Measurements from ENCODE around the gene SNCAIP. TPM values are rescaled to one million over a fixed set of nuclear protein-coding genes. Genes with fewer than 3 reads are reported as not detected.

Gene SNCAIP
- total and polyA plus RNA-seq, 9 donors = 5.3 to 13.2 (median 8.9) TPM

DNA sequence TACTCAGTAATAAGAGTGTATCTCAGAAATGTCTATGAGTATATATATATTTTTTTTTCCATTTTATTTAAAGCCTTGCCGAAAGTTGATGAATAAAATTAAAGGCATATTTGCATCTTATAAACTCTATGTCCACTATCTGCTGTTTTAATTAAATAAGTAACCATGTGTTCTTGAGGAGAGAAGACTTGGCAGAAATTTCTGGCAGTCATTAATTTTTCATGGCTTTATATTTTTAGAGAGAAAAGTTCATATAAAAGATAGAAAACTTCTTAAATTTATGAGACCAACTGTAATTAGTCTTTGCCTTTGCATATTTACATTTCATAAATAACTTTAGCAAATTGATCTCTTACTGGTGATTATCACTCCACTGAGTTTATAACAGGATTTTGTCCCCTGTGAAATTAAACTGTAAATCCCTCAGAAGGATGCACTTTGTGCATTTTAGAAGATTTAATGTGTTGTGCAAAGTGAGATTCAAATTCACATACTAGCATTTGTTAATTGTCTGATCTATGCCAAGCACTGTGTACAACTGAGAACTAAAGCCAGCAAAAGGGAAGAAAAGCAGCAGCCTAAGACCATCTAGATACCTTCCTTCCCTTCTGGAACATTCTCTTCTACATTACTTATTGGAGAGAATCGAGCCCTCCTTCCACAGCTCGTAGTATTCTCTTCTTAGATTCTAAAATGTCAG is 108.7 kb downstream of the SNCAIP start:
- no CpG with 5 or more reads among the region's 3 CpGs for WGBS (ENCODE audit: insufficient coverage)
- H3K4me1 ChIP-seq (ENCODE audit: control insufficient read depth, insufficient read depth, low read length) = peaks cover 6% of the 10 kb centered on the region
- no peaks in the 10 kb centered on the region for H3K36me3 ChIP-seq (ENCODE audit: control insufficient read depth, insufficient read depth, low read length)
- H3K27me3 ChIP-seq (ENCODE audit: control insufficient read depth, insufficient read depth, low read length) = no peaks in the 10 kb centered on the region
- H3K27ac ChIP-seq (ENCODE audit: low read length) = no peak overlapping the region
- H3K4me3 ChIP-seq (ENCODE audit: low read length) = no peak overlapping the region
- peak; percentile 52 for DNase-seq
- no peaks in the 10 kb centered on the region for H3K9me3 ChIP-seq (replicated peaks; ENCODE audit: control insufficient read depth, low read depth, low read length)

- H3K9me3 ChIP-seq (replicated peaks; ENCODE audit: control insufficient read depth, low read depth, low read length) = no peaks in the 10 kb centered on the region
- no peak for DNase-seq
- H3K27me3 ChIP-seq (ENCODE audit: control insufficient read depth, insufficient read depth, low read length) = no peaks in the 10 kb centered on the region
- H3K4me1 ChIP-seq (ENCODE audit: control insufficient read depth, insufficient read depth, low read length) = peaks cover 6% of the 10 kb centered on the region
- H3K27ac ChIP-seq (ENCODE audit: low read length) = no peak overlapping the region
- H3K4me3 ChIP-seq (ENCODE audit: low read length) = no peak overlapping the region
- no peaks in the 10 kb centered on the region for H3K36me3 ChIP-seq (ENCODE audit: control insufficient read depth, insufficient read depth, low read length)
- 100% methylated on average over 1 of the region's 2 CpGs for WGBS (ENCODE audit: insufficient coverage)
These were observed 109.5 kb downstream of the SNCAIP start for GRCh38 chr5:122421374-122422079.

GRCh38 chr5:122423221-122423620 is 111.2 kb downstream of the SNCAIP start:
- no peak for DNase-seq
- H3K4me1 ChIP-seq (ENCODE audit: control insufficient read depth, insufficient read depth, low read length) = peaks cover 6% of the 10 kb centered on the region
- no peak overlapping the region for H3K4me3 ChIP-seq (ENCODE audit: low read length)
- H3K27ac ChIP-seq (ENCODE audit: low read length) = no peak overlapping the region
- H3K9me3 ChIP-seq (replicated peaks; ENCODE audit: control insufficient read depth, low read depth, low read length) = no peaks in the 10 kb centered on the region
- no peaks in the 10 kb centered on the region for H3K36me3 ChIP-seq (ENCODE audit: control insufficient read depth, insufficient read depth, low read length)
- WGBS (ENCODE audit: insufficient coverage) = 91% methylated on average over 3 of the region's 4 CpGs
- H3K27me3 ChIP-seq (ENCODE audit: control insufficient read depth, insufficient read depth, low read length) = no peaks in the 10 kb centered on the region

- peaks cover 4% of the 10 kb centered on the region for H3K4me1 ChIP-seq (ENCODE audit: control insufficient read depth, insufficient read depth, low read length)
- H3K4me3 ChIP-seq (ENCODE audit: low read length) = no peak overlapping the region
- peak; percentile 96 for DNase-seq
- H3K27me3 ChIP-seq (ENCODE audit: control insufficient read depth, insufficient read depth, low read length) = no peaks in the 10 kb centered on the region
- WGBS (ENCODE audit: insufficient coverage) = no CpG with 5 or more reads among the region's 1 CpG
- H3K27ac ChIP-seq (ENCODE audit: low read length) = peak overlapping the region; percentile 70
- no peaks in the 10 kb centered on the region for H3K9me3 ChIP-seq (replicated peaks; ENCODE audit: control insufficient read depth, low read depth, low read length)
- H3K36me3 ChIP-seq (ENCODE audit: control insufficient read depth, insufficient read depth, low read length) = no peaks in the 10 kb centered on the region
These were observed 112.1 kb downstream of the SNCAIP start for GRCh38 chr5:122424132-122424531.

- H3K27ac ChIP-seq (ENCODE audit: low read length) = no peak overlapping the region
- no peaks in the 10 kb centered on the region for H3K36me3 ChIP-seq (ENCODE audit: control insufficient read depth, insufficient read depth, low read length)
- no CpG with 5 or more reads among the region's 3 CpGs for WGBS (ENCODE audit: insufficient coverage)
- H3K9me3 ChIP-seq (replicated peaks; ENCODE audit: control insufficient read depth, low read depth, low read length) = no peaks in the 10 kb centered on the region
- peaks cover 3% of the 10 kb centered on the region for H3K4me1 ChIP-seq (ENCODE audit: control insufficient read depth, insufficient read depth, low read length)
- no peak overlapping the region for H3K4me3 ChIP-seq (ENCODE audit: low read length)
- no peak for DNase-seq
- H3K27me3 ChIP-seq (ENCODE audit: control insufficient read depth, insufficient read depth, low read length) = no peaks in the 10 kb centered on the region
These were observed 114.3 kb downstream of the SNCAIP start for GRCh38 chr5:122426301-122426700.

DNA sequence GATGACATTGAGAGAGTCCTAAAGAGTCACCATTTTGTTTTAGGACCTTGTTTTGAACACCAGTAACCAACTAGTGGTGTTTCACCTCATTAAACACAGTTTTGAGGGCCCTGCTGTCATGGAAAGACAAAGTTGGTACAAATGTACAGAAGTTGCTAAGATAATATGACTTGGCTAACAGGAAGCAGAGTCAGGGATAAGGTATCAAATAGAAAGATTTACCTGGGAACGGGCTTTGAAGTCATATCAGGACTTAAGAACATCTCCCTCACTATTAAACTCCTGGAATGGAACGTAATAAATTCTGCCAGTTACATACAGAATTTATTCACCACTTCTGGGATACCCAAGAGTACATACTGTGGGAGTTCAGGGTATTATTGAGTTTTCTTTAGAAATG is 115.6 kb downstream of the SNCAIP start:
- Histone ChIP-seq H3K4me3 (ENCODE audit: low read length) (no peak overlapping the region), H3K9me3 (replicated peaks; ENCODE audit: control insufficient read depth, low read depth, low read length) (no peaks in the 10 kb centered on the region), H3K4me1 (ENCODE audit: control insufficient read depth, insufficient read depth, low read length) (peaks cover 3% of the 10 kb centered on the region), H3K36me3 (ENCODE audit: control insufficient read depth, insufficient read depth, low read length) (no peaks in the 10 kb centered on the region), H3K27me3 (ENCODE audit: control insufficient read depth, insufficient read depth, low read length) (no peaks in the 10 kb centered on the region), H3K27ac (ENCODE audit: low read length) (no peak overlapping the region)
- DNase-seq = no peak
- no CpG with 5 or more reads among the region's 2 CpGs for WGBS (ENCODE audit: insufficient coverage)

DNA sequence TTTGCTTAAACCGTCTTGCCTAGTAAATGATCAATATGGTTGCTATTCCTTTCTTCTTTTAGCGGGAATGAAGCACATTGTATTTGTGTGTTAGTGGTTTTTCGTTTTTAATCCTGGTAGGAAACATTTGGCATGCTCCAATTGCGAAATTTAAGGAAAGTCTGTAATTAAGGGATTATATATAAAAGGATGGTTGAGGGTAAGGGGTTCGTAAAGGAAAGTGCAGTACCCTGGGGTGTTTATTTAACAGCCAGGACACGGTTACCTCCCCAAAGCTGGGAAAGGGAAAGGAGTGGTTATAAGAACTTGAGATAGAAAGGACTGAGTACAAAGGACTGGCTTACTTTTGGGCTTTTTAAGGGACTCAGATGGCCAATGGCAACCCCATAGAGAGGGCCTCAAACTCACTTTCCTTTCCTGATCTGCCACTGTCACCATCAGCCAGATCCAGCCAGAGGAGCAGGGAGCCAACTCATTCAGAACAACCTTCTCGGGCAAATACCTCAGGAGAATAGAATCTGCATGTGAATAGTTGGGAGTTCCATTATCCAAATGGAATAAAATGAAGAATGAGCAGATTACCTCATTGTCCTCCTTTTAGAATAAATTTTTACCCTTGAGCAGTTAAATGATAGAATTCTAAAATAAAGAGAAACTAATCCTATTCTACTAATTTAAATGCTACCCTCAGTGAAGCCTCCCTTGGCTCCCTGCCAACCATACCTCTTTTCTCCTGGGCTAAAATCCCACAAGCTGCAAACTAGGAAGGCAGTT is 117.7 kb downstream of the SNCAIP start:
- Histone ChIP-seq H3K4me1 (ENCODE audit: control insufficient read depth, insufficient read depth, low read length) (no peaks in the 10 kb centered on the region), H3K36me3 (ENCODE audit: control insufficient read depth, insufficient read depth, low read length) (no peaks in the 10 kb centered on the region), H3K27ac (ENCODE audit: low read length) (no peak overlapping the region), H3K4me3 (ENCODE audit: low read length) (no peak overlapping the region), H3K9me3 (replicated peaks; ENCODE audit: control insufficient read depth, low read depth, low read length) (no peaks in the 10 kb centered on the region), H3K27me3 (ENCODE audit: control insufficient read depth, insufficient read depth, low read length) (no peaks in the 10 kb centered on the region)
- WGBS (ENCODE audit: insufficient coverage) = 97% methylated on average over 4 of the region's 7 CpGs
- no peak for DNase-seq

DNA sequence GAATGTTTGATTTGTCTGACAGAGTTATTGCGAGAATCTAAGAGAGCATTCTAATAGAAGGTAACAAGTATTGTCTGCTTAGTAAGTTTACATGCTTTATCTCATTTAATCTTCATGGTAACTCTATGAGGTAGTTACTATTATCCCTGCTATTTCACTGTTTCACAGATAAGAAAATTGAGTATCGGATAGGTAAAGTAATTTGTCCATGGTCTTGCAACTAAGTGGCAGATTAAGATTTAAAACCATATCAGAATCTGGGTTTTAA is 118.2 kb downstream of the SNCAIP start:
- no CpG with 5 or more reads among the region's 2 CpGs for WGBS (ENCODE audit: insufficient coverage)
- DNase-seq = no peak
- Histone ChIP-seq H3K27me3 (ENCODE audit: control insufficient read depth, insufficient read depth, low read length) (no peaks in the 10 kb centered on the region), H3K9me3 (replicated peaks; ENCODE audit: control insufficient read depth, low read depth, low read length) (no peaks in the 10 kb centered on the region), H3K4me3 (ENCODE audit: low read length) (no peak overlapping the region), H3K36me3 (ENCODE audit: control insufficient read depth, insufficient read depth, low read length) (no peaks in the 10 kb centered on the region), H3K4me1 (ENCODE audit: control insufficient read depth, insufficient read depth, low read length) (no peaks in the 10 kb centered on the region), H3K27ac (ENCODE audit: low read length) (no peak overlapping the region)

DNA sequence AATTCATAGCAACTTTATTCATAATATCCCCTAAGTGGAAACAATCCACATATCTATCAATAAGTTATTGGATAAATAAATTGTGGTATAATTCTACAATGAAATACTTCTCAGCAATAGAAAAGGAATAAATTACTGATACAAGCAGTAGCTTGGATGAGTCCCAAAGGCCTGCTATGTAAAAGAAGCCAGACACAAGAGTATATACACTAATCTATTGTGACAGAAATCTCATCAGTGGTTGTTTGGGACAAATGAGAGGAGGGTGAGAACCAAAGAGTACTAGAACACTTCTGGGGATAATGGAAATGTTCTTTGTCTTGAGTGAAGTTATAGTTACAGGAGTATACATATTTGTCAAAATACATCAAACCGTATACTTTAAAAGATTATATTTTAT is 119.3 kb downstream of the SNCAIP start:
- no CpG with 5 or more reads among the region's 1 CpG for WGBS (ENCODE audit: insufficient coverage)
- H3K4me3 ChIP-seq (ENCODE audit: low read length) = no peak overlapping the region
- H3K36me3 ChIP-seq (ENCODE audit: control insufficient read depth, insufficient read depth, low read length) = no peaks in the 10 kb centered on the region
- H3K27me3 ChIP-seq (ENCODE audit: control insufficient read depth, insufficient read depth, low read length) = no peaks in the 10 kb centered on the region
- H3K4me1 ChIP-seq (ENCODE audit: control insufficient read depth, insufficient read depth, low read length) = no peaks in the 10 kb centered on the region
- no peak for DNase-seq
- no peak overlapping the region for H3K27ac ChIP-seq (ENCODE audit: low read length)
- no peaks in the 10 kb centered on the region for H3K9me3 ChIP-seq (replicated peaks; ENCODE audit: control insufficient read depth, low read depth, low read length)

DNA sequence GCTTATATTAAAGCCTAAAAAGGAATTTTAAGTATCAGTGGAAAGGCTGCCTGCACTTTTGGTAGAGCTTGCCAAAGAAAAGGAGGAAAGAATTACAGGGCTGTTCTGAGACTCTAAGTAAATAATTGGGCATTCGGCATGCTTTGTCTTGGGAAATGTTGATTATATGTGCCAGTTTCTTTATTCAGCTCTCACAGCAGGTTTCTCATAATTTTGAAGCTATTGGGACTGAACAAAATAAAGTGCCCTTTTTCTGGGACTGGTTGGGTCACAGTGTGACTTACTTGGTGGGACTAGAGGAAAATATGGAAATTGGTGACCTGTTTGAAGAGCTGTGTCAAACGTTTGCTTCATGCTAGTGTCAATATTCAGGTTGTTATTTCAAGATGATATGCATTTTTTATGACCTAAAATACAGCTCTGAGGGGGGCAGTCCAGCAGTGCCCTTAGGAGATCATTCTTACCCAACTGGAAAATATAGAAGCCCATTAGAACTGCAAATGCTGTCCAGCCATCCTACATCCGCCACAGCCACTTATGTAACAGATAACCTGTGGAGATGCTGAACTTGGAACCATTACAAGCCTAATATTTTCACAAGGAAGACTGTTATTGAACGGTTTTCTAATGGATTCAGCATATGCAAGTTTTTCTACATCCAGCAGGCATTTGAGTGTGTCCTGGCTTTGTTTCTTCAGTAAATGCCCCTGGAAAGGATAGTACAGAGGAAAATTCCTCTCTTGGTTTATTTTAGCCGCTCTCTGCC is 122.4 kb downstream of the SNCAIP start:
- 33% methylated on average over 1 of the region's 5 CpGs for WGBS (ENCODE audit: insufficient coverage)

More for the DNA sequence above, 122.4 kb downstream of the SNCAIP start:
- H3K27me3 ChIP-seq (ENCODE audit: control insufficient read depth, insufficient read depth, low read length) = no peaks in the 10 kb centered on the region
- no peaks in the 10 kb centered on the region for H3K36me3 ChIP-seq (ENCODE audit: control insufficient read depth, insufficient read depth, low read length)
- no peaks in the 10 kb centered on the region for H3K9me3 ChIP-seq (replicated peaks; ENCODE audit: control insufficient read depth, low read depth, low read length)
- H3K27ac ChIP-seq (ENCODE audit: low read length) = no peak overlapping the region
- peak; percentile 72 for DNase-seq
- H3K4me1 ChIP-seq (ENCODE audit: control insufficient read depth, insufficient read depth, low read length) = no peaks in the 10 kb centered on the region
- no peak overlapping the region for H3K4me3 ChIP-seq (ENCODE audit: low read length)

All from muscle of leg (tissue), 11 donors.